ENCODE results near the gene RALY.

The RALY gene

GRCh38 chr20:34104059-34104458 lies 110.3 kb downstream of the RALY start:
- DNase-seq (ENCODE audit: insufficient read length, low spot score), result no peak
- TF ChIP-seq SPI1 (IDR thresholded peaks at IDR 0.05; ENCODE audit: low read depth, low read length) (peak; percentile 65), TAF1 (IDR thresholded peaks at IDR 0.05; ENCODE audit: low read depth, low read length) (no peak)
- no peak for FAIRE-seq

DNA sequence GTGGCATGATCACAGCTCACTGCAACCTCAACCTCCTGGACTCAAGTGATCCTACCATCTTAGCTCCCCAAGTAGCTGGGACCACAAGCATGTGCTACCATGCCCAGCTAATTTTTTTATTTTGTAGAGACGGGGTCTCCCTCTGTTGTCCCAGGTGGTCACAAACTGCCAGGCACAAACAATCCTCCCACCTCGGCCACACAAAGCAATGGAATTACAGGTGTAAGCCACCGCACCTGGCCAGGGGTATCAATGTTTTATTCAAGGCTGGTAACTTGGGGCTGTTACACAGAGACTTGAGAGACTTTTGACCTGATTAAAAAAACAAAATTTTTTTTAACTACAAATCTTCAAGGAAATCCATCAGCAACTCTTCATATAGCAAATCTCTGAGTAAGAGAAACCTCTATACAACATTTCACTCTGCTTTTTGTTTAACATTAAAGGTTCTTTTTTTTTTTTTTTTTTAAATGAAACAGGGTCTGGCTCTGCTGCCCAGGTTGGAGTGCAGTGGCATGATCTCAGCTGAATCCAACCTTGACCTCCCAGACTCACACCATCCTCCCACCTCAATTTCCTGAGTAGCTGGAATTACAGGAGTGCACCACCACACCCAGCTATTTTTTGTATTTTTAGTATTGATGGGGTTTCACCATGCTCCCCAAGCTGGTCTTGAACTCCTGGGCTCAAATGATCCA lies 112.4 kb downstream of the RALY start:
- TF ChIP-seq SPI1 (IDR thresholded peaks at IDR 0.05; ENCODE audit: low read depth, low read length) (no peak), TAF1 (IDR thresholded peaks at IDR 0.05; ENCODE audit: low read depth, low read length) (no peak), POU2F2 (IDR thresholded peaks at IDR 0.05; ENCODE audit: low read depth, low read length) (no peak), POLR2AphosphoS5 (IDR thresholded peaks at IDR 0.05; ENCODE audit: low read depth, low read length) (no peak), PAX5 (IDR thresholded peaks at IDR 0.05; ENCODE audit: insufficient read depth, low read length, severe bottlenecking) (no peak), POLR2A (IDR thresholded peaks at IDR 0.05; ENCODE audit: low read depth, low read length) (no peak)

GRCh38 chr20:34108616-34109174 lies 115.0 kb downstream of the RALY start:
- no peak for FAIRE-seq
- DNase-seq (ENCODE audit: insufficient read length, low spot score), result no peak
- TF ChIP-seq TAF1 (IDR thresholded peaks at IDR 0.05; ENCODE audit: low read depth, low read length) (no peak), POLR2A (IDR thresholded peaks at IDR 0.05; ENCODE audit: low read depth, low read length) (peak; percentile 27; the same call in 1 of the 2 replicates)

More for the DNA sequence above, 112.4 kb downstream of the RALY start:
- DNase-seq (ENCODE audit: insufficient read length, low spot score) (no peak), FAIRE-seq (no peak)

DNA sequence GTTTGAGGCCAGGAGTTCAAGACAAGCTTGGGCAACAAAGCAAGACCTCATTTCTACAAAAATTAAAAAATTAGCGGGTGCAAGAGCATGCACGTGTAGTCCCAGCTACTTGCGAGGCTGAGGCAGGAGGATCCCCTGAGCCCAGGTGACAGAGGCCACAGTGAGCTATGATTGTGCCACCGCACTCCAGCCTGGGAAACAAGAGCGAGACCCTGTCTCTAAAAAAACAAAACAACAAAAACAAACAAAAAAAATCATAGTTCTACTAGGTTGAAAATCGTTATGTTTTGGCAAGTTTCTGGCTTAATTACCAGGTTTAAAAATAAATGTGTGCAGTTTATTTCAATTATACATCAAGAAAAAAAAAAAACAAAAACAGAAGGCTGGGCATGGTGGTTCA lies 115.7 kb downstream of the RALY start:
- FAIRE-seq (no peak), DNase-seq (ENCODE audit: insufficient read length, low spot score) (no peak)
- TF ChIP-seq POU2F2 (IDR thresholded peaks at IDR 0.05; ENCODE audit: low read depth, low read length) (no peak), PAX5 (IDR thresholded peaks at IDR 0.05; ENCODE audit: insufficient read depth, low read length, severe bottlenecking) (no peak), POLR2A (IDR thresholded peaks at IDR 0.05; ENCODE audit: low read depth, low read length) (no peak), TAF1 (IDR thresholded peaks at IDR 0.05; ENCODE audit: low read depth, low read length) (no peak), SPI1 (IDR thresholded peaks at IDR 0.05; ENCODE audit: low read depth, low read length) (no peak), POLR2AphosphoS5 (IDR thresholded peaks at IDR 0.05; ENCODE audit: low read depth, low read length) (no peak)

DNA sequence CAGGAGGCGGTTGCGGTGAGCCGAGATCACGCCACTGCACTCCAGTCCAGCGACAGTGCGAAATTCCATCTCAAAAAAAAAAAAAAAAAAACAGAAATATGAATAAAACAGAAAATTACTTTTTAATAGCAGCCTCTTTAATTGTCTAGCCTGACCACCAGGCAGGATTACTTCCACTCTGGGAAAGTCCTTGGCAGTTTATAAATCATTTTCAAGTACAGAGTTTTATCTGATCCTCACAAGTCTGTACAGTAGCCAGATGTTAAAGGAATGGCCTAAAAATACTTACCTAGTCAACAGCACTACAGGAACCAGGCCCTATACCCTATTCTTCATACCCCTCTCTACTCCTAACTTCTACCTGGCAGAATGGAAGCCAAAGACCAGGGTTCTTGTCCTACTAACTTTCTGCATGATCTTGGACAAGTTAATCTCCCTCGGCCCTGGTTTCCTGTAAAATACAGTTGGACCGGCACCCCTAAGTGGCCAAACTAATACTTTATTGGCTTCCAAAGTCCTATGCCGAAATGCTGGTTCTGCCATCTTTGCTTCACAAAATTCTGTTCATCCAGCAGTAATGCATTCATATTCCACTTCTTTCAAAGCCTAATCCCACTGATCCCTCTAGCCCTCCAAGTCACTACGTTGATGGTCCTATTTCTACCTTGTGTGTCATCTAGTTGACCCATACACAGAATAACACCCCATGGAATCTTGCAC lies 116.5 kb downstream of the RALY start:
- DNase-seq (ENCODE audit: insufficient read length, low spot score) (no peak), FAIRE-seq (no peak)
- TF ChIP-seq POLR2A (IDR thresholded peaks at IDR 0.05; ENCODE audit: low read depth, low read length) (no peak), PAX5 (IDR thresholded peaks at IDR 0.05; ENCODE audit: insufficient read depth, low read length, severe bottlenecking) (no peak), POU2F2 (IDR thresholded peaks at IDR 0.05; ENCODE audit: low read depth, low read length) (no peak), SPI1 (IDR thresholded peaks at IDR 0.05; ENCODE audit: low read depth, low read length) (no peak), TAF1 (IDR thresholded peaks at IDR 0.05; ENCODE audit: low read depth, low read length) (no peak), POLR2AphosphoS5 (IDR thresholded peaks at IDR 0.05; ENCODE audit: low read depth, low read length) (no peak)

- FAIRE-seq (peak; percentile 9), DNase-seq (ENCODE audit: insufficient read length, low spot score) (no peak)
- TF ChIP-seq POLR2AphosphoS5 (IDR thresholded peaks at IDR 0.05; ENCODE audit: low read depth, low read length), result peak; percentile 28
- TF ChIP-seq PAX5 (IDR thresholded peaks at IDR 0.05; ENCODE audit: insufficient read depth, low read length, severe bottlenecking), result no peak
Observed at GRCh38 chr20:34110745-34111641, 117.3 kb downstream of the RALY start.

DNA sequence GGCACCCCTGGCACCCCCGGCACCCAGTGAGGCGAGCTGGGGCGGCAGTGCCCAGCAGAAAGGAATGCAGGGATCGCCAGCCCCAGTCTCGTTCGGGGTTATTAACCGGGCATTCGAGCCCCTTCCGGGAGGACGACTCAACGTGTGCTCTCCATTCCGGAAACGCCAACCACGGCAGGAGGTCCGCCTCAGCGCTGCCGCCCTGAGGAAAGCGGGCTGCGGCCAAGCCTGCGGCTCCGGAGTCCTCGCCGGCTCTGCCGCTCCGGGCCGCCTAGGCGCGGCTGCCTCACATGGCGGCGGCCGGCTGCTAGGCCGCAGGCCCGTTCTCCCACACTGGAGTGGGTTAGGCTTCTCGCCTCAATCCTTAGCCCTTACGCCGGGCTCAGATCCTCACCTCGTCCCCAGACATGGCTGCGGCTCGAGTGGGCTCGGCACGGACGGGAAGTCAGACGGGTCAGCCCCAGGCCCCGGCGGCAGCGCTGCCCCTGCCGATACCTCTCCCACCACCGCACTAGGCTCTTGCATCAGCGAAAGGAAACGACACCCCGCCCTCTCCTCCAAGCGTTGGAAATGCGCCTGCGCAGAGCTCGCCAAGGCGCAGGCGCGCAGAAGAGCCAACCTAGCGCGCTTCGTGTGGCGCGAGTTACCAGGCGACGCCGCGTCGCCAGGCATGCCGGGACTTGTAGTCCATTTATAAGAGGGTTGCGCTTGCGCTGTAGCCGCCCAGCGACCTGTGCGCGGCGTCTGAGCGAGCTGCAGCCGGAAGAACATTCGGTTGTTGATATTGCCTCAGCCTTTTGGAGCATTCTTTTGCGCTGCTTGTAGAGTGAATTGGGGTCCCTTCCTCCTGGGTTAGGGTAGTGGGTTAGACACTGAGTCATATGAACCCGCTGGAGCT lies 118.2 kb downstream of the RALY start, which contains the start of gene EIF2S2:
Gene EIF2S2, minus strand, starts transcription at position 542 of the 898 bp plus-strand sequence. Its CDS starts 133 bp downstream, at position 409.
- DNase-seq (ENCODE audit: insufficient read length, low spot score) (peak; percentile 88), FAIRE-seq (peak; percentile 99)
- TF ChIP-seq PAX5 (IDR thresholded peaks at IDR 0.05; ENCODE audit: insufficient read depth, low read length, severe bottlenecking), result no peak
- peak; percentile 91 for TF ChIP-seq POLR2A (IDR thresholded peaks at IDR 0.05; ENCODE audit: low read depth, low read length)
- no peak for TF ChIP-seq SPI1 (IDR thresholded peaks at IDR 0.05; ENCODE audit: low read depth, low read length)
- TF ChIP-seq POLR2AphosphoS5 (IDR thresholded peaks at IDR 0.05; ENCODE audit: low read depth, low read length), result peak; percentile 94
- no peak for TF ChIP-seq POU2F2 (IDR thresholded peaks at IDR 0.05; ENCODE audit: low read depth, low read length)
- TF ChIP-seq TAF1 (IDR thresholded peaks at IDR 0.05; ENCODE audit: low read depth, low read length), result peak; percentile 72

- no peak for TF ChIP-seq TAF1 (IDR thresholded peaks at IDR 0.05; ENCODE audit: low read depth, low read length)
- no peak for TF ChIP-seq POLR2A (IDR thresholded peaks at IDR 0.05; ENCODE audit: low read depth, low read length)
- TF ChIP-seq SPI1 (IDR thresholded peaks at IDR 0.05; ENCODE audit: low read depth, low read length), result no peak
- TF ChIP-seq POU2F2 (IDR thresholded peaks at IDR 0.05; ENCODE audit: low read depth, low read length), result no peak
- no peak for TF ChIP-seq PAX5 (IDR thresholded peaks at IDR 0.05; ENCODE audit: insufficient read depth, low read length, severe bottlenecking)
- no peak for TF ChIP-seq POLR2AphosphoS5 (IDR thresholded peaks at IDR 0.05; ENCODE audit: low read depth, low read length)
- peak; percentile 26 for DNase-seq (ENCODE audit: insufficient read length, low spot score)
- no peak for FAIRE-seq
Observed at GRCh38 chr20:34112600-34113101, 118.9 kb downstream of the RALY start.

Measured in GM12891 (cell line).